IMR-90 (cell line): ENCODE results near the gene USP9X. TPM values are rescaled to one million over a fixed set of nuclear protein-coding genes. Genes with fewer than 3 reads are reported as not detected.

Source experiments
- ATAC-seq: fragments of 200-7000 bp; cut with Tn5 transposase; 2 replicates; pipeline ENCODE4 v1.9.1; 2020; ENCODE audit warnings: low read depth, mild to moderate bottlenecking, moderate library complexity
- BruUV-seq: library from RNA; stranded (reverse); fragments of 400-500 nt; replicated peaks from 2 replicates; lab custom pipeline; 2021; lab: Mats Ljungman, UMichigan
- CTCF ChIA-PET: fragments of 300-600 bp; formaldehyde crosslinking; extraction: SDS; loops from one replicate; lab custom pipeline; 2021; ENCODE audit warnings: antibody characterized with exemption; lab: Yijun Ruan, JAX
- POLR2A ChIA-PET: fragments of 300-600 bp; sonication (Branson Sonifier 250); formaldehyde crosslinking; loops from one replicate; lab custom pipeline; 2022; ENCODE audit warnings: antibody characterized with exemption; ENCODE audit not compliant: unreplicated experiment; lab: Charles Lee
- DNase-seq: peaks from one replicate; pipeline ENCODE4 v3.0.0; 2013
- H2AFZ ChIP-seq: replicated peaks from 2 replicates; pipeline ENCODE3; 2013; ENCODE audit warnings: low read length, mild to moderate bottlenecking; ENCODE audit not compliant: poor library complexity
- H2AK5ac ChIP-seq: 2 replicates; pipeline ENCODE4 v1.6.1; 2013; ENCODE audit warnings: low read depth, low read length, inconsistent platforms
- H2AK9ac ChIP-seq: replicated peaks from 2 replicates; pipeline ENCODE3; 2013; ENCODE audit warnings: mild to moderate bottlenecking, low read depth, low read length, moderate library complexity; ENCODE audit not compliant: poor library complexity
- H2BK120ac ChIP-seq: 2 replicates; pipeline ENCODE4 v1.6.1; 2013; ENCODE audit warnings: low read depth, low read length, inconsistent platforms
- H2BK15ac ChIP-seq: 3 replicates; pipeline ENCODE4 v1.6.1; 2013; ENCODE audit warnings: low read depth, low read length, inconsistent platforms
- H2BK20ac ChIP-seq: 2 replicates; pipeline ENCODE4 v1.6.1; 2013; ENCODE audit warnings: low read depth, mild to moderate bottlenecking, inconsistent platforms, low read length, moderate library complexity
- H2BK5ac ChIP-seq: 2 replicates; pipeline ENCODE4 v1.6.1; 2013; ENCODE audit warnings: mild to moderate bottlenecking, low read depth, low read length, inconsistent platforms; ENCODE audit not compliant: poor library complexity, severe bottlenecking
- H3K14ac ChIP-seq: replicated peaks from 2 replicates; pipeline ENCODE4 v1.6.1; 2013; ENCODE audit warnings: low read depth, low read length, inconsistent platforms
- H3K18ac ChIP-seq: 2 replicates; pipeline ENCODE4 v1.6.1; 2013; ENCODE audit warnings: low read depth, low read length, control low read depth
- H3K23ac ChIP-seq: 2 replicates; pipeline ENCODE4 v1.6.1; 2013; ENCODE audit warnings: low read depth, low read length, inconsistent platforms
- H3K27ac ChIP-seq: 2 replicates; pipeline ENCODE4 v1.5.1; 2013; ENCODE audit warnings: mild to moderate bottlenecking, control low read depth, low read length; ENCODE audit not compliant: insufficient read depth
- H3K27me3 ChIP-seq: 2 replicates; pipeline ENCODE4 v1.6.1; 2013; ENCODE audit warnings: low read length; ENCODE audit not compliant: control insufficient read depth, insufficient read depth
- H3K36me3 ChIP-seq: 2 replicates; pipeline ENCODE4 v1.6.1; 2013; ENCODE audit warnings: low read length, mixed read lengths; ENCODE audit not compliant: control insufficient read depth, insufficient read depth
- H3K4ac ChIP-seq: 2 replicates; pipeline ENCODE4 v1.6.1; 2013; ENCODE audit warnings: low read depth, low read length, inconsistent platforms
- H3K4me1 ChIP-seq: 2 replicates; pipeline ENCODE4 v1.6.1; 2013; ENCODE audit warnings: low read length, mixed read lengths; ENCODE audit not compliant: control insufficient read depth, insufficient read depth
- H3K4me2 ChIP-seq: 2 replicates; pipeline ENCODE4 v1.6.1; 2013; ENCODE audit warnings: low read depth, mild to moderate bottlenecking, control low read depth, low read length, moderate library complexity
- H3K4me3 ChIP-seq: 2 replicates; pipeline ENCODE4 v1.5.1; 2013; ENCODE audit warnings: low read depth, mild to moderate bottlenecking, control low read depth, low read length, moderate library complexity; ENCODE audit not compliant: insufficient read depth
- H3K56ac ChIP-seq: 2 replicates; pipeline ENCODE4 v1.6.1; 2013; ENCODE audit warnings: low read length, inconsistent platforms; ENCODE audit not compliant: insufficient read depth; ENCODE audit errors: extremely low read depth
- H3K79me1 ChIP-seq, 2 experiments: 2 replicates each; pipeline ENCODE4 v1.6.1; 2013; ENCODE audit warnings: low read length in 2 of 2, inconsistent platforms in 1 of 2, low read depth in 1 of 2
- H3K9ac ChIP-seq: 2 replicates; pipeline ENCODE4 v1.6.1; 2013; ENCODE audit warnings: low read depth, low read length, control low read depth
- H3K9me1 ChIP-seq: 2 replicates; pipeline ENCODE4 v1.6.1; 2013; ENCODE audit warnings: low read length, inconsistent platforms; ENCODE audit not compliant: insufficient read depth
- H3K9me3 ChIP-seq: 2 replicates; pipeline ENCODE4 v1.6.1; 2013; ENCODE audit warnings: low read length; ENCODE audit not compliant: control insufficient read depth, insufficient read depth
- H4K20me1 ChIP-seq: 2 replicates; pipeline ENCODE4 v1.6.1; 2013; ENCODE audit warnings: low read length, inconsistent platforms; ENCODE audit not compliant: insufficient read depth
- H4K5ac ChIP-seq: 2 replicates; pipeline ENCODE4 v1.6.1; 2013; ENCODE audit warnings: mild to moderate bottlenecking, low read depth, low read length, control low read depth
- H4K8ac ChIP-seq, 2 experiments: 2 replicates each; pipeline ENCODE4 v1.6.1; 2013; ENCODE audit warnings: low read depth in 2 of 2, low read length in 2 of 2, control low read depth in 1 of 2, inconsistent platforms in 1 of 2
- H4K91ac ChIP-seq: 2 replicates; pipeline ENCODE4 v1.6.1; 2013; ENCODE audit warnings: low read depth, low read length, inconsistent platforms; ENCODE audit not compliant: insufficient read depth
- BHLHE40 ChIP-seq: fragments of 150-350 bp; IDR thresholded peaks from 2 replicates; pipeline ENCODE4 v1.6.1; 2016; ENCODE audit warnings: mild to moderate bottlenecking, low read depth, low read length
- CEBPB ChIP-seq: IDR thresholded peaks from 2 replicates; pipeline ENCODE4 v1.6.1; 2012; ENCODE audit warnings: low read depth, low read length, improper control_type of control experiment
- CHD1 ChIP-seq: IDR thresholded peaks from 2 replicates; pipeline ENCODE4 v1.6.1; 2012; ENCODE audit warnings: low read depth, low read length, improper control_type of control experiment
- FOS ChIP-seq: fragments of 150-350 bp; IDR thresholded peaks from 2 replicates; pipeline ENCODE4 v1.6.1; 2016; ENCODE audit warnings: low read depth, low read length
- MAFK ChIP-seq: IDR thresholded peaks from 2 replicates; pipeline ENCODE4 v1.6.1; 2012; ENCODE audit warnings: low read depth, low read length, improper control_type of control experiment
- MXI1 ChIP-seq: IDR thresholded peaks from 2 replicates; pipeline ENCODE4 v1.6.1; 2012; ENCODE audit warnings: low read depth, mild to moderate bottlenecking, low read length, moderate library complexity, borderline replicate concordance
- NFE2L2 ChIP-seq: fragments of 150-350 bp; IDR thresholded peaks from 2 replicates; pipeline ENCODE4 v1.6.1; 2016; ENCODE audit warnings: low read depth, mild to moderate bottlenecking, low read length
- POLR2A ChIP-seq: IDR thresholded peaks from 2 replicates; pipeline ENCODE4 v1.6.1; 2012; ENCODE audit warnings: mild to moderate bottlenecking, low read depth, low read length
- RAD21 ChIP-seq: IDR thresholded peaks from 2 replicates; pipeline ENCODE4 v1.6.1; 2012; ENCODE audit warnings: low read length, improper control_type of control experiment
- RCOR1 ChIP-seq: IDR thresholded peaks from 2 replicates; pipeline ENCODE4 v1.6.1; 2012; ENCODE audit warnings: mild to moderate bottlenecking, low read length, improper control_type of control experiment; ENCODE audit not compliant: insufficient replicate concordance
- RFX5 ChIP-seq: IDR thresholded peaks from 2 replicates; pipeline ENCODE4 v1.8.0; 2012; ENCODE audit warnings: low read depth, mild to moderate bottlenecking, low read length, moderate library complexity
- SMC3 ChIP-seq: fragments of 150-350 bp; IDR thresholded peaks from 2 replicates; pipeline ENCODE4 v1.6.1; 2016; ENCODE audit warnings: low read depth, mild to moderate bottlenecking, antibody characterized with exemption, low read length, moderate library complexity
- WGBS, 2 experiments: methylation state at CpG; one replicate each; pipeline versions ENCODE4 v1.1.5 to v1.1.7; 2013; ENCODE audit warnings: missing lambda C conversion rate in 2 of 2; ENCODE audit not compliant: insufficient read length in 1 of 2; ENCODE audit errors: extremely low coverage in 2 of 2; 5-methylcytosine and 5-hydroxymethylcytosine counted together
- dilution Hi-C: fragments of 300-500 bp; cut with HindIII; formaldehyde crosslinking; loops from one replicate; pipeline ENCODE4 v1.14.3; 2018; ENCODE audit warnings: low sequenced_read_pairs; ENCODE audit not compliant: unreplicated experiment
- in situ Hi-C: fragments of 300-500 bp; cut with MboI; formaldehyde crosslinking; loops from 3 replicates; pipeline ENCODE4 v1.14.3; 2019; ENCODE audit warnings: low sequenced_read_pairs, inconsistent platforms, mixed read lengths
- intact Hi-C: fragments of 100-400 bp; cut with micrococcal nuclease; formaldehyde crosslinking; loops from 2 replicates; pipeline ENCODE4 v1.10.0; 2022
- polyA plus RNA-seq, 3 experiments: library from polyadenylated mRNA; depleted of rRNA; stranded (reverse); fragments of >200 nt; gene quantifications; 2 replicates each; pipeline ENCODE4 v1.2.3, GENCODE V29; 2012; ENCODE audit warnings: low replicate concordance in 1 of 3
- total RNA-seq: library from RNA; depleted of rRNA; stranded (reverse); fragments of >200 nt; gene quantifications from 2 replicates; pipeline ENCODE4 v1.2.3, GENCODE V29; 2012
- TF ChIP-seq, protein P1 (sequence below): fragments of 150-350 bp; IDR thresholded peaks from 2 replicates; pipeline ENCODE4 v1.6.1; 2017; ENCODE audit warnings: mild to moderate bottlenecking, antibody characterized with exemption, low read length, low read depth
- TF ChIP-seq, protein P2 (sequence below): fragments of 150-350 bp; IDR thresholded peaks from 2 replicates; pipeline ENCODE4 v1.6.1; 2016; ENCODE audit warnings: low read depth, mild to moderate bottlenecking, low read length, moderate library complexity, borderline replicate concordance
- TF ChIP-seq, protein P3 (sequence below): conservative IDR thresholded peaks from 2 replicates; pipeline ENCODE4 v1.5.1; 2012; ENCODE audit warnings: mild to moderate bottlenecking, low read depth, low read length, improper control_type of control experiment

USP9X gene
- total and polyA plus RNA-seq, 2 of the 4 experiments (the other 2 are of a cell fraction) = 17.5 to 104 TPM

DNA sequence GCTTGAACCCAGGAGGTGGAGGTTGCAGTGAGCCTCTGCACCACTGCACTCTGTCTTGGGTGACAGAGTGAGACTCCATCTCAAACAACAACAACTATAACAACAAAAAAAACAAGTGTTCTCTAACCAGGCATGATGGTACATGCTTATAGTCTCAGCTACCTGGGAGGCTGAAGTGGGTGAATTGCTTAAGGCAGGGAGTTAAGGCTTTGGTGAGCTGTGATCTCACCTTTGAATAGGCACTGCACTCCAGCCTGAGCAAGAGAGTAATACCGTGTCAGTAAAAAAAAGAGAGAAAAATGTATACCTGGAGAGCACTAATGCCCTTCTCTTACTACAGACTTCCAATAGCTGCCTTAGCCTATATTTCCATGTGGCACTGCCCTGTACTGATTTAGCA, 18.9 kb upstream of the USP9X start:
- TF ChIP-seq RFX5 (no peak), RCOR1 (no peak), POLR2A (no peak), RAD21 (no peak), CEBPB (no peak), MXI1 (no peak), SMC3 (no peak), MAFK (no peak), FOS (no peak), BHLHE40 (no peak), CHD1 (no peak), NFE2L2 (no peak)
- TF ChIP-seq, protein P1, sequence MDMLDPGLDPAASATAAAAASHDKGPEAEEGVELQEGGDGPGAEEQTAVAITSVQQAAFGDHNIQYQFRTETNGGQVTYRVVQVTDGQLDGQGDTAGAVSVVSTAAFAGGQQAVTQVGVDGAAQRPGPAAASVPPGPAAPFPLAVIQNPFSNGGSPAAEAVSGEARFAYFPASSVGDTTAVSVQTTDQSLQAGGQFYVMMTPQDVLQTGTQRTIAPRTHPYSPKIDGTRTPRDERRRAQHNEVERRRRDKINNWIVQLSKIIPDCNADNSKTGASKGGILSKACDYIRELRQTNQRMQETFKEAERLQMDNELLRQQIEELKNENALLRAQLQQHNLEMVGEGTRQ = no peak
- TF ChIP-seq, protein P2, sequence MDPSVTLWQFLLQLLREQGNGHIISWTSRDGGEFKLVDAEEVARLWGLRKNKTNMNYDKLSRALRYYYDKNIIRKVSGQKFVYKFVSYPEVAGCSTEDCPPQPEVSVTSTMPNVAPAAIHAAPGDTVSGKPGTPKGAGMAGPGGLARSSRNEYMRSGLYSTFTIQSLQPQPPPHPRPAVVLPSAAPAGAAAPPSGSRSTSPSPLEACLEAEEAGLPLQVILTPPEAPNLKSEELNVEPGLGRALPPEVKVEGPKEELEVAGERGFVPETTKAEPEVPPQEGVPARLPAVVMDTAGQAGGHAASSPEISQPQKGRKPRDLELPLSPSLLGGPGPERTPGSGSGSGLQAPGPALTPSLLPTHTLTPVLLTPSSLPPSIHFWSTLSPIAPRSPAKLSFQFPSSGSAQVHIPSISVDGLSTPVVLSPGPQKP = no peak
- TF ChIP-seq, protein P3, sequence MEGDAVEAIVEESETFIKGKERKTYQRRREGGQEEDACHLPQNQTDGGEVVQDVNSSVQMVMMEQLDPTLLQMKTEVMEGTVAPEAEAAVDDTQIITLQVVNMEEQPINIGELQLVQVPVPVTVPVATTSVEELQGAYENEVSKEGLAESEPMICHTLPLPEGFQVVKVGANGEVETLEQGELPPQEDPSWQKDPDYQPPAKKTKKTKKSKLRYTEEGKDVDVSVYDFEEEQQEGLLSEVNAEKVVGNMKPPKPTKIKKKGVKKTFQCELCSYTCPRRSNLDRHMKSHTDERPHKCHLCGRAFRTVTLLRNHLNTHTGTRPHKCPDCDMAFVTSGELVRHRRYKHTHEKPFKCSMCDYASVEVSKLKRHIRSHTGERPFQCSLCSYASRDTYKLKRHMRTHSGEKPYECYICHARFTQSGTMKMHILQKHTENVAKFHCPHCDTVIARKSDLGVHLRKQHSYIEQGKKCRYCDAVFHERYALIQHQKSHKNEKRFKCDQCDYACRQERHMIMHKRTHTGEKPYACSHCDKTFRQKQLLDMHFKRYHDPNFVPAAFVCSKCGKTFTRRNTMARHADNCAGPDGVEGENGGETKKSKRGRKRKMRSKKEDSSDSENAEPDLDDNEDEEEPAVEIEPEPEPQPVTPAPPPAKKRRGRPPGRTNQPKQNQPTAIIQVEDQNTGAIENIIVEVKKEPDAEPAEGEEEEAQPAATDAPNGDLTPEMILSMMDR = no peak
- Histone ChIP-seq H2BK20ac (no peak overlapping the region), H3K56ac (no peak overlapping the region), H3K4me2 (no peak overlapping the region), H4K20me1 (no peaks in the 10 kb centered on the region), H3K4me3 (no peak overlapping the region), H3K9me1 (no peaks in the 10 kb centered on the region), H2AK9ac (no peak overlapping the region), H3K36me3 (no peaks in the 10 kb centered on the region), H2BK120ac (no peak overlapping the region), H2BK5ac (no peak overlapping the region), H3K18ac (no peak overlapping the region), H3K23ac (no peak overlapping the region), H3K4ac (no peak overlapping the region), H2AFZ (no peak overlapping the region), H3K27ac (no peak overlapping the region), H2BK15ac (no peak overlapping the region), H3K27me3 (peaks cover 14% of the 10 kb centered on the region), H3K14ac (no peak overlapping the region), H4K91ac (no peak overlapping the region), H2AK5ac (no peak overlapping the region), H3K9ac (no peak overlapping the region), H3K79me1 (no peaks in the 10 kb centered on the region), H4K5ac (no peak overlapping the region), H3K9me3 (no peaks in the 10 kb centered on the region), H4K8ac (no peak overlapping the region), H3K4me1 (no peaks in the 10 kb centered on the region)
- DNase-seq (no peak), ATAC-seq (no peak)
- WGBS, 2 experiments = no CpG with 5 or more reads among the region's 1 CpG
- ChIA-PET POLR2A (no interaction called here), CTCF (no interaction called here)
- no TSS peak for BruUV-seq
- in situ Hi-C loops (no loop called here), dilution Hi-C loops (no loop called here), intact Hi-C loops (no loop called here)
